HG03095 (cell line): ENCODE measurements around the gene MT1H.
A peak's percentile ranks its signal among the peaks of the same experiment; 100 is the strongest.
"Not testable (repeated sequence)": the region's sequence is repeated elsewhere in the genome, so short reads cannot be mapped to it uniquely, and the experiment has no call there.

ENCODE experiments used
- ATAC-seq: cut with Tn5 transposase; IDR thresholded peaks from one replicate; pipeline ENCODE4 v1.9.1; 2021; ENCODE audit warnings: moderate library complexity; ENCODE audit not compliant: unreplicated experiment

The MT1H gene

GRCh38 chr16:56669005-56669839, at the start of gene MT1H:
TSS of gene MT1H (plus strand) at chr16:56669814. CDS start at chr16:56669885, 71 bp downstream.
- ATAC-seq = no peak

DNA sequence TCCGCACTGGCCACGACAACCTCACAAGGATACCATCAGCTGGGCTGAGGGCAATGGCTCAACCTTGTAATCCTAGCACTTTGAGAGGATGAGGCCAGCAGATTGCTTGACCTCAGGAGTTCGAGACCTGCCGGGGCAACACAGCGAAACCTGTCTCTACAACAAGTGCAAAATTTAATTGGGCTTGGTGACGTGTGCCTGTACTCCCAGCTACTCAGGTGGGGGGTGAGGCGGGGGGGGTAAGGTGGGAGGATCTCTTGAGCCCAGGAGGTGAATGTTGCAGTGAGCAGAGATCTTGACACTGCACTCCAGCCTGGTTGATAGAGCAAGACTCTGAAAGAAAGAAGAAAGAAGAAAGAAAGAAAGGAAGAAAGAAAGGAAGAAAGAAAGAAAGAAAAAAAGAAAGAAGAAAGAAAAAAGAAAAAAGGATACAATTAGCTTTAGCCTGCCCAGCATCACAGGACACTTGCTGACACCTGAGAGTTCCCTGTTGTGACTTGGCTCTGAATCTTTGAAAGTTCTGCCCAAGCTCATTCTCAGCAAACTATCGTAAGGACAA, 49.2 kb upstream of the MT1H start:
- ATAC-seq = no peak

- ATAC-seq = not testable (repeated sequence)
These were observed 47.8 kb upstream of the MT1H start for GRCh38 chr16:56621665-56622445.

- ATAC-seq = not testable (repeated sequence)
These were observed 46.4 kb upstream of the MT1H start for GRCh38 chr16:56623184-56623583.

DNA sequence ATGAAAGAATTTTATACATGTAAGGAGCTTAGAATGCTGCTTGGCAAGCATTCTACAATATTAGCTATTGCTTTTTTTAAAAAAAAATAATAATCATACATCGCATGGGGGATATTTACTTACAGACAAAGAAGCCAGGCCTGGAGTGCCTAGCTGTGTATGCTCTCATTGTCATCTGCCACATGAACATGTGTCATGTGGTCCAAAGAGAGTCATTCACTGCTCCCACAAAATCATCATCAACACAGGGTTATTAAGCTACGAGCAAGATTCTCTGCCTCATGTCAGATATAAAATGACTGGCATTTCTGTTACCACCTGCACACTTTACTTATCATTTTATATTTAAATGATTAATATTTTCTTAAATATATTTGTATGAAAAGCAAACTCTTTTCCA, 46.0 kb upstream of the MT1H start:
- no peak for ATAC-seq

DNA sequence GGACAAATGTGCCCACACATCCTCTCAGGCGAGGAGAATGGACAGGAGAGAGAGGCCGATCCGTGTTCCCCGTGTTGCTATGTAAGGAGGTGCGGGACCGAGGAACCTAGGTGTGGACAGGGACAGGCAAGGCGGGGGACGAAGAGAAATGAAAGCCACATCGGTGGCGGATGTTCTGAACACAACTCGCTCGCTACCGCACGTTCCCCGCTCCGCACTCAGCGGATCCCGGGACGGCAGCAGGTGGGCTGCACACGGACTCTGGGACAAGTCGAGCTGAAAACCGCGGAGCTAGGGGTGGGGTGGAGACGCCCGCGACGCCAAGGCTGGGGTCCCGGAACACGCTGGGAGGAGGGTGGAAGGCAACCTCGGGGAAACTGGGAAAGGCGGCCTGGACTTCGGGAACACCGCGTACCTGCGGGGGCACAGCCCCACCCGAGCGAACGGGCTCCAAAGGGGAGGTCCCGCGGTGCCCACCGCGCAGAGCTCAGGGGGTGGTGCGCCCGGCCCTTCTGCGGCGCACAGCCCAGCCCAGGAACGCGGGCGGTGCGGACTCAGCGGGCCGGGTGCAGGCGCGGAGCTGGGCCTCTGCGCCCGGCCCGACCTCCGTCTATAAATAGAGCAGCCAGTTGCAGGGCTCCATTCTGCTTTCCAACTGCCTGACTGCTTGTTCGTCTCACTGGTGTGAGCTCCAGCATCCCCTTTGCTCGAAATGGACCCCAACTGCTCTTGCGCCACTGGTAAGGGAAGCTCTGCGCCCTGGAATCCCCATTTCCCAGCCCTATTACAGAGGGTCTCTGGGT, 44.3 kb upstream of the MT1H start, which contains the start of gene MT1E:
Gene MT1E (plus strand): TSS at position 642 of the 803 bp plus-strand sequence. CDS start 71 bp downstream, at position 713.
- no peak for ATAC-seq

DNA sequence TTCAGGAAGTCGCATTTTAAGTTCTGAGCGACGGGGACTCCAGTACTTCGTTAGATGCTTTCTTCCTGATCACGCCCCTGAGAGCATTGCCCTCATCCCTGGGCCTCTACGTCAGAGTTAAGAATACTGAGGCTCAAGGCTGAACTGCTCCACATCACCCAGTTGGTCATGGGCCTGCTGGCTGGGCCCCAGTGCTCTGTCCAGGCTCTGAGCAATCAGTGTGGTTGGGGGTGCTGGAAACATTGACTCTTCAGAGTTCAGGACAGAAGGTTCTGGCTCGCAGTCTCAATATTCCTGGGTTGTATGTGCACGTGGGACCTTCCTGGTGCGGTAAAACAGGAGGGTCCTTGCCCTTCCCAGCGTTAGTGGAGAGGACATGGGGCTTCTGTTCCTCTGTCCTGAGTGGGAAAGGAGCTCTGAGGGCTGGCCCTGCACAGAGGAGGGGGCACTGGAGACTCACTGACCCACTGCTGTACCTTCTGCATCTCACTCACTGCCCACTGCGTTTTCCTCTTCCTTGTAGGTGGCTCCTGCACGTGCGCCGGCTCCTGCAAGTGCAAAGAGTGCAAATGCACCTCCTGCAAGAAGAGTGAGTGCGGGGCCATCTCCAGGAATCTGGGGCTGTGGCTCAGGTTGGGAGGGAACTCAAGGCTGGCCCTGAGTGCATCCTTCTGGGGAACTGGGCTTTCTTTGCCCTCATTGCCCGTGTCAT, 43.5 kb upstream of the MT1H start:
- no peak for ATAC-seq

GRCh38 chr16:56626685-56627084, 42.9 kb upstream of the MT1H start:
- no peak for ATAC-seq

DNA sequence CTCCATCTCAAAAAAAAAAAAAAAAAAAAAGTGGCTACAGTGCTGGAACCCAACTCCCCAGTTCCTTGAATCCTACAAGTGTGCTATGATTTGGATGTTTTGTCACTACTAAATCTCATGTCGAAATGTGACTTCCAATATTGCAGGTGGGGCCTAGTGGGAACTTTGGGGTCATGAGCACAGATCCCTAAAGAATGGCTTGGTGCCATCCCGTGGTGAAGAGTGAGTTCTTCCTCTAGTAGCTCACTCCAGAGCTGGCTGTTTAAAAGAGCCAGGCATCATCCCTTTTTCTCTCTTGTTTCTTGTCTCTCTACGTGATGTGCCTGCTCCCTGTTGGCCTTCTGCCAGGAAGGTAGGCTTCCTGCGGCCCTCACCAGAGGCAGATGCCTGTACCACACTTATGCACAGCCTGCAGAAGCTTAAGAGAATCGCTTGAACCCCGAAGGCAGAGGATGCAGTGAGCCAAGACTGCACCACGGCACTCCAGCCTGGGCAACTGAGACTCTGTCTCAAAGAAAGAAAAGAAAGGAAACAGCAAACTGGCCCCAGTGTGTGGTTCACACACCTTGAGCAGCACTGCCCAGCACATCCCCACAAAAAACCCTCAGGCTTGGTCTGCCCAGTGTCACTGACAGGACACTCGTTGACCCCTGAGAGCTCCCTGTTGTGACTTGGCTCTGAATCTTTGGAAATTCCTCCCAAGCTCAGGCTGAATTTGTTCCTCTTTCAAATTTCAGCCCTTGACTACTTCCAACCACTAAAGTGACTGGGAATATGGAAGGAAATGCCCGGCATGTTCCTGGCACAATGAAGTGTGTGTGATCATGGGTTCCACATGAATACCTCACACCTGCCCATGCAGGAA, 40.9 kb upstream of the MT1H start:
- ATAC-seq = no peak

DNA sequence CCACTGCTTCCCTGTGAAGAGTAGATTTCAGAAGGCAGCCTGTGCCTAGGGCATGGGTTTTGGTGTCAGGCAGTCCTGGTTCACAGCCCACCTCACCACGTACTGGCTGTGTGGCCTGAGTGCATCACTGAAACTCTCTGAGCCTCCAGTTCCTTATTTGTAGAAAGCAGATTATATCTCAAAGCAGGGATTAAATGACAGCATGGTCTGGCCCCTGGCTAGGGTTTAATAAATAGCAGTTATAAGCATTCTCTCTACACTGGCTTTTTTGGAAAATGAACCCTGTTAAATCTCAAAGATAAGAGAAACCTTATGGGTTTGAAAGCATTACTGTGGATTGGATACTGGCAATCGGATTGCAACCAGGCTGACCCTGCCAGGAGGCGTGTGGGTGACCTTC, 40.1 kb upstream of the MT1H start:
- no peak for ATAC-seq

DNA sequence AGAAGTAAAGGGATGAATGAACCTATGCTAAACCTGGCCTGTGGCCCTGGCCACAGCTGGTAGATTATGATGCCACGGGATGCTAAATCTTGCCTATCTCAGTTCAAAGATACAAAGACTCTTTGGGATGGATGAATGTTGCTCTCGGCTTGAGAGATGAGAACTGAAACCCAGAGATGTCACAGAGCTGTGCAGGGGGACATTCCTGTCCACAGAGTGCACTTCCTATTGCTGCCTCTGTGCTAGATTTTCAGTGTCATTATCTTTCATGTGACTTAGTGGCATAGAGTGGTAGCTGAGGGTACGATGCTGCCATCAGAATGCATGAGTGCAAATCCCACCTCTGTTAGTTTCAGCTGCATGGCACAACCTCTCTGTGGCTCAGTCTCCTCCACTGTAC, 39.5 kb upstream of the MT1H start:
- peak; percentile 92 for ATAC-seq

DNA sequence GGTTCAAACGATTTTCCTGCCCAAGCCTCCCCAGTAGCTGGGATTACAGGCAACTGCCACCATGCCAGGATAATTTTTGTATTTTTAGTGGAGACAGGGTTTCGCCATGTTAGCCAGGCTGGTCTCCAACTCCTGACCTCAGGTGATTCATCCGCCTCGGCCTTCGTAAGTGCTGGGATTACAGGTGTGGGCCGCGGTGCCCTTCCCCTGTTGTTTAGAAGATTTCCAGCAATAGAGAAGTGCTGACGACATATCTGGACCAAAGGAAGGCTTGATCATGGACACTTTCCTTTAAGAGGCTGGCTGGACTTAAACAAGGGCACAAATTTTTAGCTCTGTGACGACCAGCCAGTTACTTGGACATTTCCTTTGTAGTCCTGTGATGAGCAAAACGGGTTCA, 38.4 kb upstream of the MT1H start:
- ATAC-seq = no peak

GRCh38 chr16:56631832-56632155, 37.8 kb upstream of the MT1H start:
- no peak for ATAC-seq

GRCh38 chr16:56632156-56632847, 37.3 kb upstream of the MT1H start, which contains the start of gene MT1M:
TSS of gene MT1M (plus strand) at chr16:56632659. CDS start at chr16:56632732, 73 bp downstream.
- no peak for ATAC-seq

DNA sequence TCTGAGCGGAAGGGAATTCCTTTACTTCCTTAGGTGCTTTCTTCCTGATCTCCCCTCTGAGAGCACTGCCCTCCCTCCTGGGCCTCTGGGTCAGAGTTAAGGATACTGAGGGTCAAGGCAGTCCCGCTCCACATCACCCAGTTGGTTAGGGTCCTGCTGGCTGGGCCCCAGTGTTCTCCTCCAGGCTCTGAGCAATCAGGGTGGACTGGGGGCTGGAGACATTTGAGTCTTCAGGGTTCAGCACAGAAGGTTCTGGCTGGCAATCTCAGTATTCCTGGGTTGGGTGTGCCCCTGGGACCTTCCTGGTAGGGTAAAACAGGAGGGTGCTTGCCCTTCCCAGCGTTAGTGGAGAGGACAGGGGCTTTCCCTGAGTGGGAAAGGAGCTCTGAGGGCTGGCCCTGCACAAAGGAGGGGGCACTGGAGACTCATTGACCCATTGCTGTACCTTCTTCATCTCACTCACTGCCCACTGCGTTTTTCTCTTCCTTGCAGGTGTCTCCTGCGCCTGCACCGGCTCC, 36.7 kb upstream of the MT1H start:
- no peak for ATAC-seq

DNA sequence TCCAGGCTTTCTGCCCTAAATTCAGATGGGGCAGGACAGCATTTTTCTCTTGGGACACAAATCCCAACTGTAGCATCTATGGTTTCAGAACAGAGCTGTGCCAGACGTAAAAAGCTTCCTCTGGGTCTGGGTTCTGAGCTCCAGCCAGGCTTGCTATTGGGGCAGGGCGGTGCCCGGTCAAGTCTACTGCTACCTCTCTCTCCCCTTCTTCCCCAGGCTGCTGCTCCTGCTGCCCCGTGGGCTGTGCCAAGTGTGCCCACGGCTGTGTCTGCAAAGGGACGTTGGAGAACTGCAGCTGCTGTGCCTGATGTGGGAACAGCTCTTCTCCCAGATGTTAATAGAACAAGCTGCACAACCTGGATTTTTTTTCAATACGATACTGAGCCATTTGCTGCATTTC, 36.1 kb upstream of the MT1H start:
- ATAC-seq = no peak

- no peak for ATAC-seq
These were observed 34.7 kb upstream of the MT1H start for GRCh38 chr16:56634715-56635440.

DNA sequence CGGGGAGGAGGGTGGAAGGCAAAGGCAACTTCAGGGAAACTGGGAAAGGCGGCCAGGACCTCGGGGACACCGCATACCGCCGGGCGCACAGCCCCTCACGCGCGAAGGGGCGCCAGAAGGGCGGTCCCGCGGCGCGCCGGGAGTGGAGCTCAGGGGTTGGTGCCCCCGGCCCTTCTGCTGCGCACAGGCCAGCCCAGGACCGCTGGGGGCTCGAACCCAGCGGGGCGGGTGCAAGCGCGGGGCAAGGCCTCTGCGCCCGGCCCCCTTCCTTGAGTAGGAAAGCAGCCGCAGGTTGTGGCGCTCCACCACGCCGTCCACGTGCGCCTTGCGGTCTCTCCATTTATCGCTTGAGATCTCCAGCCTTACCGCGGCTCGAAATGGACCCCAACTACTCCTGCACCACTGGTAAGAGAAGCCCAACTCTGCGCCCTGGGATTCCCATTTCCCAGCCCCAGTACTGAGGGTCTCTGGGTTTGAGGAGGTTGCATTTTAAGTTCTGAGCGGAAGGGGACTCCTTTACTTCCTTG, 34.1 kb upstream of the MT1H start:
- no peak for ATAC-seq
